Lung microvascular endothelial cell (primary cell): ENCODE measurements around the gene KCNIP2. TPM values are rescaled to one million over a fixed set of nuclear protein-coding genes. Genes with fewer than 3 reads are reported as not detected.

ENCODE experiments used
- DNase-seq, 2 donors: peaks; one replicate each; pipeline versions ENCODE4 v3.0.0 to v3.0.0-alpha.2; 2010; ENCODE audit warnings: low read depth in 2 of 2
- total RNA-seq: library from RNA; depleted of rRNA; stranded (reverse); fragments of >200 nt; gene quantifications from 2 replicates; pipeline ENCODE4 v1.2.1, GENCODE V29; 2014

KCNIP2 gene
- total RNA-seq, 1 donor from 2014 or later: 0.20 TPM

DNA sequence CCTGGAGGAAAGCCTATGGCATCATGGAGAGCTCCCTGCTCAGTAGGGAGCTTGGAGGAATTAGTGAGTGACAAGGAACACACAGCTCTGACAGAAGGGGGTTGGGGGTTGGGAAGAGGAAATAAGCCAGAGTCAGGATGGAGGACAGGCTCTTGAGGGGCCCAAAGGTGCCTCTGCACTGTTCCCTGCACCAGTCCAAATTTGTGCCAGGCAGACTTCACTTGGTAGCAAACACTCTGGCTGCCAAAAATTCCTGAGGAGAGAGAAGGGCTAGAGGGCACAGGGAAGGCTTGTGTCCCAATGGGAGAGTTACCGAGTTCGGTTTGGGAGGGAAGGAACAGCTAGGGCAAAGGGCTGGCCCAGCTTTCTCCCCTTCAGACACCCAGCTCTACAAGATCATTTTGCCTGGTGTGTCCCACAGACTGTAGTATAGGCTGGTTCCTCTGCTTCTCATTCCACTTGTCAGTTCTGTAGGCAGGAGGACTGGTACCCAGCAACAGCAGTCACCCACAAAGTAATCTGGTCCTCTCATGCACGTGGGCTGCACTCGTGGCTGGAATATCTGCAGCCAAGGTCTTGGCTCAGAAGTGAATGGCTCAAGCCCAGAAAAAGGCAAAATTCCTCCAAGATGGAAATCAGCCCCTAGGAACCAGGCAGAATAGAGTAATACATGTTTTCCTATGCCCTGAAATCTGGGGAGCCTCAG, 8.0 kb upstream of the KCNIP2 start:
- no peak for DNase-seq

DNA sequence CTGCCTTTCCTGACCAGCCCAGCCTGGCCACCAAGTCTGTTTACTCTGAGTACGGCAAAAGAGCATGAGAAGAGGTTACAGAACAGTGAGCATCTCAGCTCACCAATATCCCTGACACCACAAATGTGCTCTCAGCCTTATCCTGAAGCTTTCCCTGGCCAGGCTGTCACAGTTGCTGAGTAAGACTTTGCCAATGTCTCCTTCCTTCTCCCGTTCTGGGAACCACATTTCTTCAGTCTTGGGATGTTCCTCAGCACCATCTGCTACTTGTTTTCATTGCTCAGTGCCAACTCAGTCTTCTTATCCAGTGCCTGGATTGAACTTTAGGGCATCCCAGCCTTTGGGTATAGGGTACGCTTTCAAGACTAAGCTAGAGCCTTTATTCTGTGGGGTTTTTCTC, 7.1 kb upstream of the KCNIP2 start:
- no peak for DNase-seq

DNA sequence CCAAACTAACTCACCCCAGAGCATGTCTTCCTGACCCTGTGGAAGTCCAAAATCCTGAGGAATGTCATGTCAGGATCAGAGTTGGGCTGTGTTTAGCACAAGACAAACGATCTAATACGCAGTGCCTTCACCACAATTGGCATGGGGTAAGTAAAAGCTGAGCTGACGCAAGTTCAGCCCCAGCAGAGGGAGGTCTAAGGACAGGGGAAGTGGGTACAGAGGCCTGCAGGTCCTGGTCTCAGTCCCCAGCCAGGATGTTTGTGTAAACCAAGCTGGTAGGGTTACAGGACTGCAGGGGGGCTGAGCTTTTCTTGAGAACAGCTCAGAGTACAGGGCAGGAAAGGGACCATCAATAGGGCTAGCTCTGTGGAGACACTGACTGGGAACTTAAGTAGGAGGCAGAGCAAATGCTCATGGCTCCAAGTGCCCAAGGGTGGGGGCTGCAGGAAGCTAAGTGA, 5.3 kb upstream of the KCNIP2 start:
- DNase-seq: peak in 1 of 2 donors; percentile 40

GRCh38 chr10:101848408-101848807, 4.8 kb upstream of the KCNIP2 start:
- DNase-seq: peak in 1 of 2 donors; percentile 57

DNA sequence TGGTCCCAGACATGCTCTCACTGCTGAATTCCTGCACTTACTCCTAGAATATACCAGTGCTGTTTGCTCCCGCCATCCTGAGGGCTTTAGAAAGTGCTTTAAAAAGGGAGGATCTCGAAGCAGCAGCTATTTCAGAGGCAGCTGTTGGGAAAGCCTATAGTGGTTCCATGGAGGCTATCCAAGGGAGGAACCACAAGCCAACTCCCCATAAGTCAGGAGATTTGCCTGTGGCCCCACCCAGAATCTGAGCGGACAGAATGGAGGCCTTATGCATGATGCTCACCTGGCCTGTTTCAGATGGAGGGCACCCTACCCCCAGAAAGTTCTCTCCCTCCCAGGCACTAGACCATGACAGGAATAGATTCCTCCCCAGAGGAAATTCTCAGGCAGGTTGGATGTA, 2.3 kb upstream of the KCNIP2 start:
- no peak for DNase-seq

DNA sequence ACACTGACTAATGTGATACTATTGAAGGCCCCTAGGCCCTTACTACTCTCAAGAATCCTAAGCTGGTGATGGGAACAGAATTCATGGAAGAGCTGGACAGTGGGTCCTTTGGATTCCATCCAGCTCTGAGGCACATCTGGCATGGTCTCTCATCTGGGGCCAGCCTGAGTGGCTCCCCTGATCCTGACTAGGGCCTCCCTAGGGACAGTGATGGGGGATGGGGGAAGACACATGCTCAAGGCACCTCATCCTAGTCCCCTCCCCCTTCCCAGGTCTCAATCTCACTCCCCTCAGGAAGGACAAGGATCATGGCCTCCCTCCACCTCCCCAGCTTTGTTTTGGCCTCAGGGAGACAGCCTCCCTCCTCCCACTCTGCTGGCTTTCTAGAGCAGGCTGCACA, 1.8 kb downstream of the KCNIP2 start:
- DNase-seq: no peak

DNA sequence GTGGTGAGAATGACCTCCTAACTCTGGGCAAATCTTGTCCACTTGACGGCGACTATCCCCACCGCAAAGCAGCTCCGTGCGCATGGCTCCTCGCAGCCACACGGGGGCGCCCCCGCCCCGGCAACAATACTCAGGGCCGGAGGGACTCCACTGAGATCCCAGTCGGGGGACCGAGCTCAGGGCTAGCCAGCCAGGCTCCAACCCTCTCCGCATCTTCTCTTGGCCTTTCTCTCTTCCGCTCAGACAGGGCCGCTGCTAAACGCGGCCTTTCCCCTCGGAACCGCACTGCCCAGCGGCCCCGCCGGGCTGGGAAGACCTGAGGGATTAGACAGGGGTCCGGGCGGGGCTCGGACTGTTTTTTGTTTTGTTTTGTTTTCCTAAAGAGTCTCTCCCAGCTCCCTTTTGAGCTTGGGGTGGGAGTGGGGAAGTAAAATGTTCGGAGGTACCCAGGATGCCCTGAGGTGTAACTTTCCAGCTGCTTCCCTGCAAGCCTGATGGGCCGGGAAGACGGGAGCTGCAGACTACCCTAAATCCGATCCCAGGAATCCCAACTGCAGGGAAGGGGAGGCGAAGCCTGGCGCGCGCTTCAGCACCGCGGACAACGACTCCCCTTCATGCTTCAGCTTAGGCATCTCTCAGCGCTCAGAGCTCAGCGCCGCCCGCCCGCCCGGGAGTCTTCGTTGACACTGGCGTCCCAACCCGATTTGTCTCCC, 2.7 kb downstream of the KCNIP2 start:
- peak; percentile 88 for DNase-seq

DNA sequence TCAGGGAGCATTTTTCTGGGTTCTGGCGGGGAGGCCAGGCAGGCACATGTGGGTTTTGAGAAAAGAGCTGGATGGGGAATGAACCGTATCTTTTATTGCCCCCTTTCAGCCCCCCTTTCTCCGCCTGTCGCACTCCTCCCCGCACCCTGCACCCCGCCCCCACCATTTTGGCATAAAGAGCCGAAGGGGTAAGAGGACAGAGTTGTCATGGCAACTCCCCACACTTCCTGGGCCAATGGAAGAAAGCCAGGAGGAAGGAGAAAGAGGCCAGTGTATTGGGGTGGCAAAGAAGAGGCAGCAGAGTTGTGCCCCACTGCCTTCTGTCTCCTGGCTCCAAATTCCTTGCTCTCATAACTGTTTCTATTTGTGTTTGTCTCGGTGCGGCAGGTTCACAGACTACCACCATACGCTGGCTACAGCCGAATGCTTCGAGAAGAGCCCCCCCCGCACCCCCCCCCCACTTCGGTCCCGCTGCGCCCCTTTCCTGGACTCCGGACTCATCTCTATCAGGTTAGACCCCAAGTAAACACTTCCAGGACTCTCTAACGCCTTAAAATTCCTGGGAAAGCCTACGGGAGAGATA, 3.4 kb downstream of the KCNIP2 start:
- DNase-seq: no peak

DNA sequence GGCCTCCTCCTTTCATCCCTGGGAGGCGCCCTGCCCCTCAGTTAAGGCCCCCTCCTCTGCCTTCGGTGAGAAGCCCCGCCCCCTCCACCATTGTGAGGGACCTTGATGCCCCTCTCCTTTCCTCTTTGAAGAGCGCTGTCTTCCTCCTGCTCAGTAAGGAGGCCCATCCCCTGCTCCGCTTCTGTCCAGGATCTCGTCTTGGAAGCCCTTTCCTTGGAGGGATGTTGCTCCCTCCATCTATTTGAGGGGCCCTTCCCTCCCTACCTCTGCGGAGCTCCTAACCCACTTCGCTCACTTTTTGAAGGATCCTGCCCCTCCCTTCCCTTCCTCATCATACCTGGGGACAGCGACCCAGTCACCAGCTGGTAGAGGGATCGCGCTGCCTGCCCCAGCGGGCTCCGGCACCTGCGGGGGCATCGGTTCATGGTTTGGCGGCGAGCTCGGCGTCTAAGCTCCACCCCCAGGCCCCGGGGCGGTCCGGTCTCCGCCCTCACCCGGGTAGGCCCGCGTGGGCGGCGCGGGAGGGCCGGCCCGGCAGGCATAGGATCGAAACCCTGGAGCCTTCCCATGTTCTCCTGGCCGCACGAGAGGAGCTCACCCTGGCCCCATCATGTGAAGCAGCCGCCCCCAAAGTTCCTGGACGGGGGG, 4.1 kb downstream of the KCNIP2 start:
- peak; percentile 22 to 42 for DNase-seq

- no peak for DNase-seq
These were observed 4.6 kb downstream of the KCNIP2 start for GRCh38 chr10:101839002-101839401.

- DNase-seq: no peak
These were observed 5.1 kb downstream of the KCNIP2 start for GRCh38 chr10:101838416-101838970.

DNA sequence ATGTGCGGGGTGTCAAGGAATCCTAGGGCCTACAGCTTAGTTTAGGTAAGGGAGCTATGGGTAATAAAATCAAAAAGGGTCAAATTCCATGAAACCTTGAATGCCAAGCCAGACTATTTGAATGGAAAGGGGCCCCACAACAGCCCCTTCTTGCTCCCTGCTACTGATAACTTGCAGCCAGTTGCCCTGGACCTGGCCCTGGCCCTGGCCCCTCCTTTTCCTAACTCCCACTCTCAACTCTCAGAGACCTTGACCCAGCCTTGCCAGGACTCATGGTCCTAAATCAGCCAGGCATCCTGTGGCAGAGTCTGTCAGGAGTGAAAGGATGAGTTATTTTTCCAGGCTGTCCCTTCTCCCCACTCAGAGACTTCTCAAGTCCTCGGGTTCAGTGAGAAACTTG, 5.9 kb downstream of the KCNIP2 start:
- DNase-seq: no peak

DNA sequence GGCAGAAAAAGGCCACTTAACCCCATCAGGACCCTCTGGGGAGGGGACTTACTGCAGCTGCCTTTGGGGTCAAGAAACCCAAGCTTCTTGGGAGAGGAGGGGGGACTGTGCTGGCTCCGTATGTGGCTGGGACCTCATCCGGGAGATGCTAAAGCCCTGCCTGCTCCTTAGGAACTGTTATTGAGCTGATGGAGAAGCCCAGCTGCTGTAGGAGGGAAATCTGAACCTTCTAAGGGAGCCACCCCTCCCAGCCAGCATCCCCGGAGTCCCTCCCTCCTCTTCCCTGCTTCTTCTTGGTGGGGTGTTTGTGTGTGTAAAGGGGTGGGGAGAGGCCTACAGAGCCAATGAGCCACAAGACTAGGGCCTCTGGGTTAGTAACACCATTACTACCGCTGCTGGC, 8.2 kb downstream of the KCNIP2 start:
- DNase-seq: no peak

GRCh38 chr10:101834341-101834740, 9.3 kb downstream of the KCNIP2 start:
- DNase-seq: no peak

- no peak for DNase-seq
These were observed 10.1 kb downstream of the KCNIP2 start for GRCh38 chr10:101833466-101833865.

DNA sequence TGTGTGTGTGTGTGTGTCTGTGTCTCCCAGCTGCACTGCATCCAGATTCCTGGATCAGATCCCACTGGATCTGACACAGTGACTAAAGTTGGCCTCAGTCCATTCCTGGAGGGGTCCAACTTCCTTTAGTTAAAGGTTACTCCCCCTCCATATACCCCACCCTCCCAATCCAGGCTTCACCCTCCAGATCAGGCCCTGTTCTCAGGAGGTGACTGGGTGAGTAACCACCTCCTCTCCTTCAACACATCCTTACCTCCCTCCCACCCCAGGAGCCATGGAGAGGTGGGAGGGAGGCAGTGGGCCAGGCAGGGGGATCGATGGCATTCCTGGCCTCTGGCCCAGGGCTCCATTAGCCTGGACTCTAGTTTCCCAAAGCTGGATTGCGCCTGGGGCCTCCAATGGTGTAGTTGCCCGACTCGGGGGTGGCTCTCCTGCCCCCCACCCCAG, 11.3 kb downstream of the KCNIP2 start:
- DNase-seq: no peak

DNA sequence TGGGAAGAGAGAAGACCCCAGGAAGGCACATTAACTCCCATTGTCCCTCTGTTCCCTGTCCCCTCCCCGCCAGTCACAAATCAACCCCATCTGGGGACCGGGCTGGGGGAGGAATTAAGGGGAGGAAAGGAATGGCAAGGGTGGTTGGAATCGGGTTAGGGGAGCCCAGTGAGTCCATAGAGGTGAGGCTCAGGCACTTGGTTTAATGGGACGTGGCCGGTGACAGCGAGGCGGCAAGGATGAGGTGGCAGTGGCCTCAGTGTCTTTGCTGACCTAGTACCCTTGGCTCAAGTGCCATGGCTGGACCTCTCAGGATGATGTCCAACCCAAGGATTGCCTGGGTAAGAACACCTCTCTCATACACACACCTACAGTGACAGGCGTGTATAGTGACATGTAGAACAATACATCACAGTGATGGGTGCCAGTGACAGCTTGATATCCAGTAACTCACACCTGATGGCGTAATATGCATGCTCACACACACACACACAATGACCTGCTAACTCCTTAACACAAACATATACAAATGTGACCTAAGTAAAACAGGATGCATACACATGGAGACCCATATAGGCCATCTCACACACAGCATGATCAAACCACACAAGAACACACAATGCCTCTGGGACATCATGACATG, 12.3 kb downstream of the KCNIP2 start:
- no peak for DNase-seq

GRCh38 chr10:101830322-101831168, 13.1 kb downstream of the KCNIP2 start:
- peak; percentile 94 to 97 for DNase-seq

GRCh38 chr10:101829561-101830315, 13.9 kb downstream of the KCNIP2 start:
- peak; percentile 24 to 58 for DNase-seq
